AG04450 (cell line): ENCODE data around the gene ROGDI. TPM values are rescaled to one million over a fixed set of nuclear protein-coding genes. Genes with fewer than 3 reads are reported as not detected.

Experiments used
- CTCF ChIA-PET: fragments of 300-600, 350-600 bp; formaldehyde crosslinking; extraction: SDS; loops from one replicate; lab custom pipeline; 2022; ENCODE audit warnings: antibody characterized with exemption, inconsistent platforms; lab: Charles Lee
- POLR2A ChIA-PET: fragments of 350-600 bp; formaldehyde crosslinking; extraction: SDS; loops from one replicate; lab custom pipeline; 2021; ENCODE audit warnings: antibody characterized with exemption, inconsistent platforms; lab: Yijun Ruan, JAX
- DNase-seq: peaks from one replicate; pipeline ENCODE4 v3.0.0-alpha.2; 2011; ENCODE audit warnings: low read depth, low spot score
- H3K27ac ChIP-seq: one replicate; pipeline ENCODE4 v1.5.1; 2012; ENCODE audit warnings: low read depth, low read length, control low read depth
- H3K27me3 ChIP-seq: one replicate; pipeline ENCODE4 v1.6.0; 2012; ENCODE audit warnings: low read length; ENCODE audit not compliant: control insufficient read depth, insufficient read depth
- H3K4me3 ChIP-seq: 2 replicates; pipeline ENCODE4 v1.5.1; 2011; ENCODE audit warnings: mild to moderate bottlenecking, low read depth, low read length, control low read depth
- H3K9me3 ChIP-seq: 2 replicates; pipeline ENCODE4 v1.5.1; 2012; ENCODE audit warnings: low read length; ENCODE audit not compliant: control insufficient read depth, insufficient read depth
- CTCF ChIP-seq: IDR thresholded peaks from 2 replicates; pipeline ENCODE4 v1.5.1; 2011; ENCODE audit warnings: low read depth, low read length, control low read depth, inconsistent platforms
- polyA plus RNA-seq: library from polyadenylated mRNA; depleted of rRNA; stranded (reverse); fragments of >200 nt; gene quantifications from 2 replicates; pipeline ENCODE4 v1.2.3, GENCODE V29; 2011

The ROGDI gene
- polyA plus RNA-seq, 1 experiment = 9.2 TPM

DNA sequence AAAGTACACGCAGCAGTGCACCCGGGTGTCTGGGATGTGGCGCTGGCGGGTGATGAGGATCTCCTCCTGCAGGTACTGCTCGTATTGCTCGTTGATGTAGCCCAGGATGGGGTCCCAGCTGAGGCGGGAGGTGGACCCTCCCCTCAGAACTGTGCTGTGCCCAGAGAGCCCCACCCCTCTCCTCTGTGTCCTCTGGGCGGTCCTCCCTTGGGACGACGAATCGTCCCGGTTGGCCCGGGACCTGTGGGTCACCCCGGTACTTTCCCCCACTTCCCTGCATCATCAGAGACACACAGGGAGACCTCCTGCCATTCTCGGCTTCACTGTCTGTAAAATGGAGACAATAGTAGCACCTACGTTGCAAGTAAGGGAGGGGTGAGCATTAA is 18.5 kb downstream of the ROGDI start:
- CTCF ChIA-PET = no interaction called here
- no peak for DNase-seq
- no peak for TF ChIP-seq CTCF

GRCh38 chr16:4783251-4783950 is 19.0 kb downstream of the ROGDI start:
- Histone ChIP-seq H3K4me3 (no peak overlapping the region), H3K9me3 (no peaks in the 10 kb centered on the region), H3K27me3 (no peaks in the 10 kb centered on the region), H3K27ac (no peak overlapping the region)
- TF ChIP-seq CTCF = no peak
- DNase-seq = no peak
- POLR2A ChIA-PET = interaction anchor here (0.6 to 0.7 kb wide), 2 partner anchors 15 to 153 kb away, joined by 3 read pairs; no protein-coding TSS in a partner anchor
- CTCF ChIA-PET = no interaction called here

More for the DNA sequence above, 18.5 kb downstream of the ROGDI start:
- no peak overlapping the region for H3K4me3 ChIP-seq
- H3K27ac ChIP-seq = no peak overlapping the region
- H3K27me3 ChIP-seq = peaks cover 2% of the 10 kb centered on the region
- POLR2A ChIA-PET = interaction anchor here (0.5 kb wide), 1 partner anchor 41 kb away, joined by 3 read pairs; no protein-coding TSS in a partner anchor
- H3K9me3 ChIP-seq = no peaks in the 10 kb centered on the region

GRCh38 chr16:4780235-4780634 is 22.2 kb downstream of the ROGDI start:
- H3K27ac ChIP-seq = no peak overlapping the region
- H3K4me3 ChIP-seq = no peak overlapping the region
- DNase-seq = no peak
- H3K27me3 ChIP-seq = no peaks in the 10 kb centered on the region
- POLR2A ChIA-PET = no interaction called here
- no peaks in the 10 kb centered on the region for H3K9me3 ChIP-seq
- TF ChIP-seq CTCF = no peak
- CTCF ChIA-PET = no interaction called here

DNA sequence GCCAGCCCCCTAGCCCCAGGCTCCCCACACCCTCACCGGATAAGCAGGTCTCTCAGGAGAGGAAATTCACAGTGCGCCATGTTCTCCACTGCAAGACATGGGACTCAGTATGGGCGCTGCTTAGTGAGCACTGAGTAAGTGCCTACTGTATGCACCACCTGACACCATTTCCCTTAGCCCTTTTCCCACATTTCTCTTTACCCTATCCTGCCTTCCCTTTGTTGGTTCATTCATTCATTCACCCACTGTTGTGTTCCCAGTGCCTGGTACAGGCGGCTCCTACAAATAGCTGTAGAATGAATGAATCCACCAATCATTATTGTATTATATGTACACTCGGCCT is 24.4 kb downstream of the ROGDI start:
- ChIA-PET CTCF (interaction anchor here (0.5 kb wide), 1 partner anchor 35 kb away, joined by 5 read pairs; no protein-coding TSS in a partner anchor), POLR2A (interaction anchor here (0.5 kb wide), 1 partner anchor 31 kb away, joined by 7 read pairs; no protein-coding TSS in a partner anchor)
- Histone ChIP-seq H3K27ac (no peak overlapping the region), H3K4me3 (no peak overlapping the region), H3K9me3 (no peaks in the 10 kb centered on the region), H3K27me3 (no peaks in the 10 kb centered on the region)
- no peak for TF ChIP-seq CTCF
- DNase-seq = no peak

GRCh38 chr16:4777339-4778049 is 24.9 kb downstream of the ROGDI start:
- DNase-seq = no peak
- POLR2A ChIA-PET = interaction anchor here (0.5 kb wide), 1 partner anchor 31 kb away, joined by 7 read pairs; no protein-coding TSS in a partner anchor
- Histone ChIP-seq H3K9me3 (no peaks in the 10 kb centered on the region), H3K4me3 (no peak overlapping the region), H3K27ac (no peak overlapping the region), H3K27me3 (no peaks in the 10 kb centered on the region)
- CTCF ChIA-PET = no interaction called here
- TF ChIP-seq CTCF = no peak
